NCI-H2196 treated with DMSO at 0.1 percent for 48 hours (cell line): ENCODE results near the gene POU2AF1.
A peak's percentile ranks its signal among the peaks of the same experiment; 100 is the strongest.

ENCODE experiments used
- DNase-seq: peaks from one replicate; lab custom pipeline; 2025; ENCODE audit not compliant: unreplicated experiment; lab: John Stamatoyannopoulos, UW

The POU2AF1 gene

DNA sequence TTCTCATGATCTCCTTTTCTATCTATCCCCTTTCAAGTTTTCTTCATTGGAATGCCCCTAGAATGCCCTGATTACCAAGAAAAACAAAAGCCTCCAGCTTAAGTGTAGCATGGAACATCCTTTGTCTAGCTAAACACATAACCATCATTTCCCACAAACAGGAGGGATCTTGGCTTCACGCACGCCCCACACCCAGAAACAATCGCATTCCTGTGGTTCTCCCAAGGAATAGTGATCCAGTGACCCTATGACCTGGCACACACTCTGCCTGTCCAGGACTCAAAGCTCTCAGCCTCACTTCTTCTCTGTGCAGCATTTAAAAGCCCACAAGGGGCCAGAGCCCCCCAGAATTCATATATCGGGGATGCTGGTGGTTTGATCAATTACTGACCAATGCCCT, 9.3 kb upstream of the POU2AF1 start:
- no peak for DNase-seq

DNA sequence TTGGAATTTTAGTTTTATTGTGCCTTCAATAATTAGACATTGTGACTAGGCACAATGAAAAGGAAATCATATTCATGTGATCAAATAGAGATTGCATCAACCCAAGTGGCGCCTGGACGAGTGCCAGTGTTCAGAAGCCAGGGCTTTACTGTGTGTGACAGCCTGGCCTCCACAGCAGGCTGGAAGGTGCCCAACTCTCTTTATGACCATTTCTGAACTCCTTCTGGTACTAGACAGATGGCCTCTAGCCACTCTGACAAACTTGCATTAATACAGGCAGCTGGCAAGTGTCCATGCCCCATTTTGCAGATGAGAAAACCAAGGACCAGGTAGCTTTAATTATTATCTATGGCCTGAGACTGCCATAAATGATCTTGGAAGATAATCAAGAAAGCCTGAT, 8.3 kb upstream of the POU2AF1 start:
- DNase-seq, result peak; percentile 84

DNA sequence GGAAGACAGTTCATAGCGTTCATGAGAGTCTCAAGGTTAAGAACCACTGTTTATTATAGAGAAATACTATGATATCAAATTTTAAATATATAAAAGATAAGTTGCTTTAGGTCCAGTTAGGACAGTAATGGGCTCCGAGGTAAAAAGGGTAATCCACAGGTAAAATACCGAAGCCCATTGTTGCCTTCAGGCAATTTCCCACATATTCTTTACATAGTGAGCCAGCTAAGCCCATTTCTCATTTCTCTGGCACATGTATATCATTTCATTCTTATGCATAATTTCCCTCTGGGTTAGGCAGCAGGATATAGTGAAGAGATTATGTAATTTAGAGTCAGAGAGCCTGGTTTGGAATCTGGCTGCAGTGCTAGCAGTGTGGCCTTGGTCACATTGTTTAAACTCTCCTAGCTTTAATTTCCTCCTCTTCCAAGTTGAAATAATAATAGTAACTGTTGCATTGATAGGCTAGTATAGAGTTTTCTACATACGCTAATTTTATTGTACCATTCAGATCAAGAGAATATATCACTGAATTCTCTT, 7.6 kb upstream of the POU2AF1 start:
- no peak for DNase-seq

- DNase-seq, result no peak
These were observed 5.4 kb upstream of the POU2AF1 start for GRCh38 chr11:111384494-111384893.

DNA sequence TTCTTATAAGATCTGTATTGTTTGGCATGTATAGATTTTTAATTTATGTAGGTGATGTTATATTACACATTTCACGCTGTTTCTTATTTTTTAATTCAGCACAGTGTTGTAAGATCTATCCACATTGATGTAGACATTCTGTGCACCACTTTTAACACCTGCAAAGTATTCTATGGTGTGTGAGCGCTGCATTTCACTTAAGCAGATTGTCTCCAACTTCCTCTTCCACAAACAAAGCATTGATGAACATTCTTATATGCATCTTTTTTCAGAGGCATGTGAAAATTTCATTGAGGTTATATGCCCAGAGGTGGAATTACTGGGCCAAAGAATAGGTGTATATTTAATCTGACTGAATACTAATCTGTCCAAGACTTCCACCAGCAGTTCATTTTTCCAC, 3.4 kb upstream of the POU2AF1 start:
- DNase-seq, result no peak

GRCh38 chr11:111379602-111380136, 594 bp upstream of the POU2AF1 start:
- DNase-seq, result no peak

DNA sequence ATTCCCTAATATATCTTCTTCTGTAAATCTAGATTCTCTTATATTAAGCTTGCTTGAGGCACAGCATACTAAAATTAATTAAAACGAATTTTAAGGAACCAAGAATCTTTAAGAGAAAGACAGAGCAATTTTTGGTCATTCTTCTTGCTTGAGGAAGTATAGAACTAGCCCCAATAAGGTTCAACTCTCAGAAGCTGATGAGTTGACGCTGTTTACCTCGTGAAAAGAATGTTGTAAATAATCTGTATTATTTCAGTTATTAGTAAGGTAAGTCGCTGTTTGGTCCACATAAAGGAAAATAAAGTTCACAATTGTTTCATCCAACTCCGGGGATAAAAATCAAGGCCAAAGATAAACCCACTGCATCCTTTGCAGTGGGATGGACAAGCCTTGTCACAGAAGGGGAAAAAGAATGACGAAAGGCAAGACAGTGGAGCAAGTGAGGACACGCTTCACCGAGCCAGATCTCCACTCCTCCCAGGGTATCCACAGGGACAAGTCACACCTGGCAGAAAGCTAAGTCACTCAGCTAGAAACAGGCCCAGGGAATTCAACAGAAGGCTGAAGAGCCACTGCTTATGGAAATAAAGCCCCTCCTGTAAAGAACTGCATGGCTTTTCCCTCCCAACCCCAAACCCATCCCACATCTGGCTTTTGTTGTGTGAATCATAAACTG, 752 bp downstream of the POU2AF1 start:
- DNase-seq, result no peak

- DNase-seq, result no peak
These were observed 2.7 kb downstream of the POU2AF1 start for GRCh38 chr11:111376181-111376871.

DNA sequence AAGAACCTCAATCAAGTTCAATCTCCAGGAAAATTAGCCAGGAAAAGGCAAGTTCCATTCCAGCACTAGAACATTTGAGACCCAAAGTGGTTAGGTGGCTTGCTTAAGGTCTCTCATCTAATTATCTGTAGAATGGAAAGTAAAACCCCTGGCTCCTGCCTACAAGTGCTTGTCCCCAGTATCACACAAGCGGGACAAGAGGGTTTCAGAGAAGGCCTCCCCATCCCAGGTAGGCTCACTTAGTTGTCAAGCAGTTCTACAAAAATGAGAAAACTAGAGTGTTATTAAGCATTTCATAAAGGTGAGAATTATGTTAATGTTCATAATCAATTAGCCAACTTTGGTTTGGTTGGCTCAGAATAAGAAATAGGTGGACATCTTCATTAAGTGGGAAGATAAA, 5.5 kb downstream of the POU2AF1 start:
- DNase-seq, result no peak

DNA sequence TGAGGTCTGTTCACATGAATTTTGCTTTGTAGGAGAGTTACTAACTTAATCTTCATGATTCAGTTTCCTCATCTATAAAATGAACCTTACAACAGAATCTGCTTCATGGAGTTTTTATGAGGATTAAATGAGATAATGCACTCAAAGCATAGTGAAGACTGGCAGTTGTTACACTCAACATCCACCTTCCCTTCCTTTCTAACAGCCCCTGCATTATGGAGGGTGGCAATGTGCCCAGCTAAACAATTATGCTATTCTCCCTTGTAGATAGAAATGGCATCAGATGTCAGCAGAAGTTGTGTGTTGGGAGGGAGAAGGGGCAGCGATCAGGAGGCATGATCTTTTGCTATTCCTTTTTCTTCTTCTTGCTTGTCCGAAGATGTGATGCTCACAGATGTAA, 6.5 kb downstream of the POU2AF1 start:
- peak; percentile 48 for DNase-seq

DNA sequence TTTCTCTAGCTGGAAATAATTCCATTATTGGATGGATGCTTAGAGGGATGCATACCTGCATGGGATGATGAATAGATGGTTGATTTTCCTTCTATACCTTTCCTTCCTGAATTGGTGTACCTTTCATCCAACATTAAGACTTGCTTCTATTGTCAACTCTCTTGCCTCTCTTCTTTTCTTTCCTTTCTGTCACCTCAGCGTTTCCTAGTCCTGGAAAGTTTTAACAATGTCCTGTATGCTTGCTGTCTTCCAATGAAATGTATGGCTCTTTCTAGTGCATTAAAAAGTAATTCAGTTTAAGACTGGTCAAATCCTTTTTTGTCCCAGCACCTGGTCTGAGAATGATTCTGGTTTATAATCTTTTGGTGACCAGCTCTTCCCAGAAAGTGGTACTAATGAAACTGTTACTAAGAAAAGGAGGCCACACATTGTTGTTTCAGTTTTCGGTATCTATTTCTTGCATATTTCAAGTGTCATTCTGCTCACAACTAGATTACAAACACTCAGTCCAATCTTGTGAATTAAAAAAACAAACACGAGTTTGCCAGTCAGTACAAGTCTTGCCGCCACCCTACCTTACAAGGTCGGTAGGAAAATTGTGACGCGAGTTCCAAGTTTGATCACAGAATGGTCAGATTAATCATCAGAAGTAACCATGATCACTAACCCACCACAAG, 8.0 kb downstream of the POU2AF1 start:
- DNase-seq, result no peak

DNA sequence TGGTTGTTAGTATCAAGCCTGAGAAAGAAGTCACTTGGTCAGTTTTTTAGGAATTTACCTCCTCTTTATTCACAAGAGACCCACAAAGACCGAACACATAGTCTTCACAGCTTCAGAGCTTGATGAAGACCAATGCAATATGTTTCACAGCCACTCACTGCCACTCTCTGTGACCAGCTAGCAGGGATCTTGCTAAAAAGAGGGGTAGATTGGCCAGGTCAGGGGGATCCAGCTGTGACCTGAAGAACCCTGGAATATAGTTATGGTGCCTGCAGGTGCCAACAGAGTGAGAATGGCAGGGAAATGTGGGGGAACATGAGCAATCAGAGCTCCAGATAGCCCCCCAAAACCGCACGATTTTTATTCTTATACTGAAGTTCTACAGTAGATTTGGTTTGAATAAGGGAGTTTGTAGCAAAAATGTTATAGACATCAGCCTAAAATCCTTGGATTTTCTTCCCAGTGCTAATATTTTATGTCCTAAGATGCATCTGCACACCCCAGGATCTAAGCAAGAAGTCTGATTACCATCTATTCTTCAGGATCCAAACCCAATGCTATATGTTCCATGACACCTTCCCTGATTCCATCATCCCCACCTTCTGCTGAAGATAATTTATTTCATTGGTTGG, 8.7 kb downstream of the POU2AF1 start:
- no peak for DNase-seq

GRCh38 chr11:111368285-111368560, 10.9 kb downstream of the POU2AF1 start:
- DNase-seq, result no peak

DNA sequence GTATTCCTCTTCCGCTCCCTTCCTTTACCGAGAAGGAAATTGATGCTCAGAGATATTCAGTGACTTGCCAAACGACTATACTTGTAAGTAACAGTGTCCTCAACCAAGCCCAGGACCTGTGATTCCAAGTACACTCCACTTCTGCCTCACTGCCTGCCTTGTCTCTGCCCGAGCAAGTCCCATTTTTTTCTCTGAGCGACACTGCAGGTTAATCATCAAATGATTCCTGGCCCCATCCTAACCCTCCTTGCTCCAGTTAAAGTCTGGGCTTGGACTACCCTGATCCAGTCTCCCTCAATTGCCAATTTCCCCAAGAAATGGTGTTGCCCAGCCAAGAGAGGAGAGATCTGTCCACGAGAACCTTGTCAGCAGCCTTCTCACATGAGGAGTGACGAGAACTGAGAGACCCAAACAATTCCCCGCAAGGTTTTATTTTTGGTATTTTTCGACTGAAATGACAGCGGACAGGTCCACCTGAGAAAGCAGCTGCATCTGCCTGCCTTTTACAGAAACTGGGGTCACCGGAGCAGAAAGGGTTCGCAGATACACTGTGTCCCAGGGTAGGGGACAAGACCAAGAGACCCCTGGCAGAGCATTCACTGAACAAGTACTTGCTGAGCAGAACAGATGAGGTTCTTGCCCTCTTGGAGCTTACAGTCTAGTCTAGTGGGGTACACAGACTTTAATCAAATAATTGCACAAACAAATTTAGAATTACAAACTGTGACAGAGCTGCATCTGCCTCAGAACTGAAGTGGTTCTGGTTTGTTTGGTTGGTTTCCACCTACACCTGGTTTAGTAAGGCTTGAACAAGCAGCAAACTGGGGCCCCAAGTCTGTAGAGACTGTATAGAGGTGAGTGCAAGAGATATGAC, 11.4 kb downstream of the POU2AF1 start:
- no peak for DNase-seq

DNA sequence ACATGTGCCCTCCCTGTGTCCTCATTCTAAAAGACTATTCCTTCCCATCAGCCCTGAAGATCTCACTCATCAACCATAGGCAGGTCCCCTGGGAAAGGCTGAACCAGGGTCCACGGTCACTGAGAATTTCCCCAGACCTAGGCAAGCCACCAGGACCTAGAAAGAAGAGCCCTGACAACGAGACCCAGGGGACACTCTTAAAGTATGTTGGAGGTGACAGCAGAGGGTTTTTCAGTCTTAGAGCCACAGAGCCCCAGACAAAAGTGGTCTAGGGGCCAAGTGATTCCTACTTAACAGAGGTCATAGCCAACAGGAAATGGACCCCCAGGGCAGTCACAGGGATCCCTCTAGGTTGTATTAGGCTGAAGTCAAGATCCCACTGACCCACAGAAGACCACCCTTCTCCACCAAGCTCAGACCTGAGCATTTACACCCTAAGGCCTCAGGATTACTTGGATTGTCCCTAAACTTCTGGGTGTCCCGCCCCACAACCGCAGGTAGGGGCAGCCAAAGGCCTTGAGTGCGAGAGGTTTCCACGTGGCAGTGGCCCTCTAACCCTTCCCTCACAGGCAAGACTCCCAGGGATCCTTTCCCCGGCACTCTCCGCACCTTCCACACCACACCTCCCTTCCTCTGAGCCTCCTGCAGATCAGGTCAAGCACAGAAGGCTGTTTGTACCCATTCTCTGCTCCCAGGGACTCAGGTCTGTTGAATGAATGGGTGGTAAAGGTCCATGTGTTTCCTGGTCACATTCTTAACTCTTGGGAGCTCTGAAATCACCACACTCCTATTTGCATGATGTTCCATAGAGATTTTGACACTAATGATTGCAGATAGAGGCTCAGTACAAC, 12.3 kb downstream of the POU2AF1 start:
- DNase-seq, result no peak

GRCh38 chr11:111365722-111366559, 13.1 kb downstream of the POU2AF1 start:
- DNase-seq, result no peak

GRCh38 chr11:111364503-111364902, 14.6 kb downstream of the POU2AF1 start:
- DNase-seq, result no peak

DNA sequence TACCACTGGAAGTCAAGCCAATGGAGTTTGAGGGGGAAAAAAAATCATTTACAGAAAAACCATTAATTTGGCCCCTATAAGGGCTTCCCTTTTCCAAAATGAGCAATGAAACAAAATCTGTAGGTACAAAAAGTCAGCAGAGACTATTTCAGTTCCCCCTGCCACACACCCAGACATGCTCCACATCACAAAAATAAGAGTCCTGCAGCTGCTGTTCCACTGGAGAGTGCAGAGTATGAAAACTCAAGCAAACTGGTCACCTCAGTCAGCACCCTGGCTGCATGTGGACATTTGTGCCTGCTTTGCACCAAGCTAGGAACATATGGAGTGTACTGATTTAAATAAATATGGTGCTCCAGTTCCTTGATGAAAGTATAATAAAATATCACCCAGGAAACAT, 15.1 kb downstream of the POU2AF1 start:
- DNase-seq, result no peak

DNA sequence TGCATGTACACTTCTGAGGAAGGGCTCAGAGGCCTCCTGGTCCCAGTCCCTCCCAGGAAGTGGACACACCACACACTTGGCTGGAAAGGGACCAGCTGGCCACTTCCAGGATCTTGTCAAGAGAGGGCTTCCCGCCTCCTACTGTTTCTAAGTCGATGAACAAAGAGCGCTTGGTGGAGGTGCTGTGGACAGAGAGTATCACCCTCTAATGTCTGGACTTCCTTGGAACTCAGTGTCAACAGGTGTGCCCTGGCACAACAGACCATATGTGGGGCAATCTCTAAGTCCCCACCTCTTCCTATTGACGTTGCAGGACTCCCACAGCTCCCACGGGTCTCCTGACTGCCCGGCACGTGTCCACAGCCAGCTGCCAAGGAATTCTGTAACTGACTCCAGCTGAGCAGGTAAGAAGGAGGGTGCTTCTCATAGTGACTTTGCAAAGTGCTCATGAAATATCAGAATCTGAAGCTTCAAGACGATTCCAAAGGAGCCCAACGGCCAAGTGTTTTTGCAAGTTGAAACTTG, 16.1 kb downstream of the POU2AF1 start:
- DNase-seq, result no peak
